HEK293 (cell line): Measurements from ENCODE around the gene GNA12.
A peak's percentile ranks its signal among the peaks of the same experiment; 100 is the strongest.

ENCODE experiments used
- CTCF ChIA-PET: fragments of 350-600 bp; formaldehyde crosslinking; extraction: SDS; loops from one replicate; lab custom pipeline; 2021; ENCODE audit warnings: antibody characterized with exemption; lab: Yijun Ruan, JAX
- POLR2A ChIA-PET: fragments of 300-600 bp; formaldehyde crosslinking; extraction: SDS; loops from one replicate; lab custom pipeline; 2020; ENCODE audit warnings: antibody characterized with exemption, inconsistent platforms; lab: Yijun Ruan, JAX
- H3K27ac ChIP-seq: fragments of 200-500 bp; sonication (Bioruptor generic); 2 replicates; pipeline ENCODE4 v1.5.1; 2014; ENCODE audit warnings: low read depth, low read length, control low read depth, inconsistent platforms; ENCODE audit errors: extremely low read depth
- H3K36me3 ChIP-seq, 2 experiments: fragments of 200-500 bp in 1 of 2; sonication (Bioruptor generic) in 1 of 2; 1 replicate in 1 of 2; 2 replicates in 1 of 2; pipeline ENCODE4 v1.5.1; 2014 to 2017; ENCODE audit warnings: inconsistent platforms in 2 of 2, low read length in 2 of 2; ENCODE audit not compliant: control insufficient read depth in 2 of 2, insufficient read depth in 1 of 2
- H3K4me1 ChIP-seq: fragments of 200-500 bp; sonication (Bioruptor generic); 2 replicates; pipeline ENCODE4 v1.5.1; 2014; ENCODE audit warnings: mild to moderate bottlenecking, low read length, inconsistent platforms; ENCODE audit not compliant: control insufficient read depth, insufficient read depth
- H3K4me3 ChIP-seq: 2 replicates; pipeline ENCODE4 v1.5.1; 2011; ENCODE audit warnings: low read depth, mild to moderate bottlenecking, control low read depth, low read length, moderate library complexity
- H3K9me3 ChIP-seq: fragments of 200-500 bp; sonication (Bioruptor generic); 2 replicates; pipeline ENCODE4 v1.5.1; 2014; ENCODE audit warnings: low read depth, low read length, inconsistent platforms; ENCODE audit not compliant: control insufficient read depth, insufficient read depth
- EGR2 ChIP-seq: fragments of 450-650 bp; formaldehyde crosslinking; IDR thresholded peaks from 2 replicates; pipeline ENCODE4 v1.5.1; 2016; ENCODE audit warnings: low read depth, missing biosample characterization, missing genetic modification characterization
- MYNN ChIP-seq: fragments of 450-650 bp; formaldehyde crosslinking; IDR thresholded peaks from 2 replicates; pipeline ENCODE4 v1.5.1; 2016; ENCODE audit warnings: missing biosample characterization, missing genetic modification characterization, borderline replicate concordance
- PRDM1 ChIP-seq: fragments of 450-650 bp; formaldehyde crosslinking; IDR thresholded peaks from 2 replicates; pipeline ENCODE4; 2016; ENCODE audit warnings: missing biosample characterization, missing genetic modification characterization
- ZFP37 ChIP-seq: fragments of 450-650 bp; formaldehyde crosslinking; IDR thresholded peaks from 2 replicates; pipeline ENCODE4 v1.5.1; 2016; ENCODE audit warnings: missing biosample characterization, missing genetic modification characterization
- ZNF121 ChIP-seq: fragments of 450-650 bp; formaldehyde crosslinking; IDR thresholded peaks from 2 replicates; pipeline ENCODE4 v1.5.1; 2016; ENCODE audit warnings: missing biosample characterization, missing genetic modification characterization
- ZNF302 ChIP-seq: fragments of 450-650 bp; formaldehyde crosslinking; IDR thresholded peaks from 2 replicates; pipeline ENCODE4 v1.5.1; 2016; ENCODE audit warnings: missing biosample characterization, missing genetic modification characterization, low read depth
- ZNF501 ChIP-seq: fragments of 450-650 bp; formaldehyde crosslinking; IDR thresholded peaks from 2 replicates; pipeline ENCODE4 v1.5.1; 2016; ENCODE audit warnings: missing biosample characterization, missing genetic modification characterization
- ZNF544 ChIP-seq: fragments of 450-650 bp; formaldehyde crosslinking; IDR thresholded peaks from 2 replicates; pipeline ENCODE4 v1.5.0; 2017; ENCODE audit warnings: missing biosample characterization, missing genetic modification characterization
- ZNF654 ChIP-seq: fragments of 450-650 bp; formaldehyde crosslinking; IDR thresholded peaks from 2 replicates; pipeline ENCODE4 v1.5.1; 2016; ENCODE audit warnings: low read depth, missing biosample characterization, missing genetic modification characterization
- ZSCAN16 ChIP-seq: fragments of 450-650 bp; formaldehyde crosslinking; IDR thresholded peaks from 2 replicates; pipeline ENCODE4 v1.5.1; 2016; ENCODE audit warnings: missing biosample characterization, missing genetic modification characterization
- ZSCAN23 ChIP-seq: fragments of 450-650 bp; formaldehyde crosslinking; IDR thresholded peaks from 2 replicates; pipeline ENCODE4 v1.5.1; 2016; ENCODE audit warnings: missing biosample characterization, missing genetic modification characterization
- ZXDB ChIP-seq: fragments of 450-650 bp; formaldehyde crosslinking; IDR thresholded peaks from 2 replicates; pipeline ENCODE4 v1.5.1; 2016; ENCODE audit warnings: missing biosample characterization, missing genetic modification characterization
- TF ChIP-seq, protein P1 (sequence below): fragments of 450-650 bp; formaldehyde crosslinking; IDR thresholded peaks from 2 replicates; pipeline ENCODE4 v1.5.1; 2016; ENCODE audit warnings: missing biosample characterization, missing genetic modification characterization
- TF ChIP-seq, protein P2 (sequence below): fragments of 450-650 bp; formaldehyde crosslinking; IDR thresholded peaks from 2 replicates; pipeline ENCODE4 v1.5.1; 2016; ENCODE audit warnings: missing biosample characterization, missing genetic modification characterization
- TF ChIP-seq, protein P3 (sequence below): fragments of 450-650 bp; formaldehyde crosslinking; IDR thresholded peaks from 2 replicates; pipeline ENCODE4 v1.5.1; 2017; ENCODE audit warnings: missing biosample characterization, missing genetic modification characterization
- TF ChIP-seq, protein P4 (sequence below): fragments of 450-650 bp; formaldehyde crosslinking; IDR thresholded peaks from 2 replicates; pipeline ENCODE4 v1.5.1; 2017; ENCODE audit warnings: missing biosample characterization, missing genetic modification characterization
- TF ChIP-seq, protein P5 (sequence below): fragments of 450-650 bp; formaldehyde crosslinking; IDR thresholded peaks from 2 replicates; pipeline ENCODE4 v1.5.1; 2016; ENCODE audit warnings: missing biosample characterization, missing genetic modification characterization

Gene GNA12

DNA sequence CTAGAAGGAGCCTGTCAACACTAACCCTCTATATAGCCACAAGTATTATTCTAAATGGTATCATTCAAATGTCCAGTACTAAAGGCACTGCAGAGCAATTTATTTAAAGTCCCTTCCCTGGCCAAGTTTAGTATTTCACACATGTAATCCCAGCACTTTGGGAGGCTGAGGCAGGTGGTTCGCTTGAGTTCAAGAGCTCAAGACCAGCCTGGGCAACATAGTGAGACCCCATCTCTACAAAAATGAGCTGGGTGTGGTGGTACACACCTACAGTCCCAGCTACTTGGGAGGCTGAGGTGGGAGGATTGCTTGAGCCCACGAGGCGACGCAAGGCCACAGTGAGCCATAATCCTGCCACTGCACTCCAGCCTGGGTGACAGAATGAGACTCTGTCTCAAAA lies 3.6 kb downstream of the GNA12 start:
- Histone ChIP-seq H3K4me1 (peaks cover 2% of the 10 kb centered on the region; the same call in 1 of the 2 replicates), H3K36me3 (peaks cover 3 to 22% of the 10 kb centered on the region in 2 experiments; a peak in 2 of 3 replicates), H3K9me3 (no peaks in the 10 kb centered on the region), H3K27ac (no peak overlapping the region), H3K4me3 (no peak overlapping the region)
- ChIA-PET CTCF (interaction anchor here (1.7 kb wide), 1 partner anchor 19 kb away, joined by 3 read pairs; no protein-coding TSS in a partner anchor), POLR2A (interaction anchor here (0.6 kb wide), 1 partner anchor 1884 kb away, joined by 3 read pairs; no protein-coding TSS in a partner anchor)
- TF ChIP-seq ZNF121 (tag by site-specific recombination): 0 out of 2 replicates have a peak, but pooled peaks have one; percentile 30
- TF ChIP-seq ZSCAN23 (tag by site-specific recombination): no peak

DNA sequence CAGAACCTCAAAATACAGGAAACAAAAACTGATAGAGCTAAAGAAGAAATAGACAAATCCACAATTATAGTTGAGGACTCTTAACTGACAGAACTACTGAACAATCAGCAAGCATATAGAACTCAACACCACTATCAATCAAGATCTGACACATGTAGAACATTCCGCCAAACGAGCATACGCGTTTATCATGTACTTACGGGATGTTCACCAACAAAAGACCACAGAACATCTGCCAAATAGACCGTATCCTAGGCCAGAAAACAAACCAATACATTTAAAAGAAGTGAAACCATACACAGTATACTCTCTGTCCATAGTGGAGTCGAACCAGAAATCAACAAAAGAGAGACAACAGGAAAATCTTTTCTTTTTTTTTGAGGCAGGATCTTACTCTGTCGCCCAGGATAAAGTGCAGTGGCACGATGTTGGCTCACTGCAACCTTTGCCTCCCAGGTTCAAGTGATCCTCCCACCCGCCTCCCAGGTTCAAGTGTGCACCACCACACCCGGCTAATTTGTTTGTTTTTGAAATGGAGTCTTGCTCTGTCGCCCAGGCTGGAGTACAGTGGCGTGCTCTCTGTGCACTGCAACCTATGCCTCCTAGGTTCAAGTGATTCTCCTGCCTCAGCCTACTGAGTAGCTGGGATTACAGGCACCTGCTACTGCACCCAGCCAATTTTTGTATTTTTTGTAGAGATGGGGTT lies 5.1 kb downstream of the GNA12 start:
- POLR2A ChIA-PET: interaction anchor here (0.5 kb wide), 1 partner anchor 287 kb away, joined by 4 read pairs; no protein-coding TSS in a partner anchor
- Histone ChIP-seq H3K36me3 (peaks cover 3 to 30% of the 10 kb centered on the region in 2 experiments; a peak in 2 of 3 replicates), H3K9me3 (no peaks in the 10 kb centered on the region), H3K4me3 (no peak overlapping the region), H3K4me1 (peaks cover 2% of the 10 kb centered on the region; the same call in 1 of the 2 replicates)
- TF ChIP-seq, protein P1, sequence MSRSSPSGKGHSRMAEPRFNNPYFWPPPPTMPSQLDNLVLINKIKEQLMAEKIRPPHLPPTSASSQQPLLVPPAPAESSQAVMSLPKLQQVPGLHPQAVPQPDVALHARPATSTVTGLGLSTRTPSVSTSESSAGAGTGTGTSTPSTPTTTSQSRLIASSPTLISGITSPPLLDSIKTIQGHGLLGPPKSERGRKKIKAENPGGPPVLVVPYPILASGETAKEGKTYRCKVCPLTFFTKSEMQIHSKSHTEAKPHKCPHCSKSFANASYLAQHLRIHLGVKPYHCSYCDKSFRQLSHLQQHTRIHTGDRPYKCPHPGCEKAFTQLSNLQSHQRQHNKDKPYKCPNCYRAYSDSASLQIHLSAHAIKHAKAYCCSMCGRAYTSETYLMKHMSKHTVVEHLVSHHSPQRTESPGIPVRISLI (tag by site-specific recombination): no peak
- TF ChIP-seq EGR2 (no peak), ZNF121 (tag by site-specific recombination) (0 out of 2 replicates have a peak, but pooled peaks have one; percentile 13), MYNN (no peak)
- TF ChIP-seq, protein P2, sequence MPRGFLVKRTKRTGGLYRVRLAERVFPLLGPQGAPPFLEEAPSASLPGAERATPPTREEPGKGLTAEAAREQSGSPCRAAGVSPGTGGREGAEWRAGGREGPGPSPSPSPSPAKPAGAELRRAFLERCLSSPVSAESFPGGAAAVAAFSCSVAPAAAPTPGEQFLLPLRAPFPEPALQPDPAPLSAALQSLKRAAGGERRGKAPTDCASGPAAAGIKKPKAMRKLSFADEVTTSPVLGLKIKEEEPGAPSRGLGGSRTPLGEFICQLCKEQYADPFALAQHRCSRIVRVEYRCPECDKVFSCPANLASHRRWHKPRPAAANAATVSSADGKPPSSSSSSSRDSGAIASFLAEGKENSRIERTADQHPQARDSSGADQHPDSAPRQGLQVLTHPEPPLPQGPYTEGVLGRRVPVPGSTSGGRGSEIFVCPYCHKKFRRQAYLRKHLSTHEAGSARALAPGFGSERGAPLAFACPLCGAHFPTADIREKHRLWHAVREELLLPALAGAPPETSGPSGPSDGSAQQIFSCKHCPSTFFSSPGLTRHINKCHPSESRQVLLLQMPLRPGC (tag by site-specific recombination): no peak
- TF ChIP-seq, all 188 proteins: peak for 1
- CTCF ChIA-PET: no interaction called here
- H3K27ac ChIP-seq: no peak overlapping the region

DNA sequence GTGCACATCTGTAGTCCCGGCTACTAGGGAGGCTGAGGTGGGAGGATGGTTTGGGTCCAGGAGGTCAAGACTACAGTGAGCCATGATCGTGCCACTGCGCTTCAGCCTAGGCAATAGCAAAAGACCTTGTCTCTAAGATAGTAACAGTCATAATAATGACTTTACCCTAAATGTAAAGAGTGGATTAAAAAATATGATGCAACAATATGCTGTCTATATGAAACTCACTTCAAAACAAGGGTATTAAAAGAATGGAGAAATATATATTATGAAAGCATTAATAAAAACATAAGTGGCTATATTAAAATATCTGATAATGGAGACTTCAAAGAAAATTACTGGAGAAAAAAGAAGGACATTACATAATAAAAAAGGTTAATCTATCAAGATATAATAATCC lies 5.7 kb downstream of the GNA12 start:
- peaks cover 3% of the 10 kb centered on the region; the same call in 1 of the 2 replicates for H3K4me1 ChIP-seq
- TF ChIP-seq ZNF501 (tag by site-specific recombination) (no peak), ZXDB (no peak), PRDM1 (tag by site-specific recombination) (no peak)
- TF ChIP-seq, protein P3, sequence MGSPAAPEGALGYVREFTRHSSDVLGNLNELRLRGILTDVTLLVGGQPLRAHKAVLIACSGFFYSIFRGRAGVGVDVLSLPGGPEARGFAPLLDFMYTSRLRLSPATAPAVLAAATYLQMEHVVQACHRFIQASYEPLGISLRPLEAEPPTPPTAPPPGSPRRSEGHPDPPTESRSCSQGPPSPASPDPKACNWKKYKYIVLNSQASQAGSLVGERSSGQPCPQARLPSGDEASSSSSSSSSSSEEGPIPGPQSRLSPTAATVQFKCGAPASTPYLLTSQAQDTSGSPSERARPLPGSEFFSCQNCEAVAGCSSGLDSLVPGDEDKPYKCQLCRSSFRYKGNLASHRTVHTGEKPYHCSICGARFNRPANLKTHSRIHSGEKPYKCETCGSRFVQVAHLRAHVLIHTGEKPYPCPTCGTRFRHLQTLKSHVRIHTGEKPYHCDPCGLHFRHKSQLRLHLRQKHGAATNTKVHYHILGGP: no peak
- no peak overlapping the region for H3K27ac ChIP-seq
- ChIA-PET CTCF (interaction anchor here (0.7 kb wide), 2 partner anchors 23 to 75 kb away, joined by 5 to 7 read pairs; no protein-coding TSS in a partner anchor), POLR2A (interaction anchor here (0.5 kb wide), 1 partner anchor 287 kb away, joined by 4 read pairs; no protein-coding TSS in a partner anchor)
- peaks cover 3 to 30% of the 10 kb centered on the region in 2 experiments; a peak in 2 of 3 replicates for H3K36me3 ChIP-seq
- no peaks in the 10 kb centered on the region for H3K9me3 ChIP-seq
- H3K4me3 ChIP-seq: no peak overlapping the region

DNA sequence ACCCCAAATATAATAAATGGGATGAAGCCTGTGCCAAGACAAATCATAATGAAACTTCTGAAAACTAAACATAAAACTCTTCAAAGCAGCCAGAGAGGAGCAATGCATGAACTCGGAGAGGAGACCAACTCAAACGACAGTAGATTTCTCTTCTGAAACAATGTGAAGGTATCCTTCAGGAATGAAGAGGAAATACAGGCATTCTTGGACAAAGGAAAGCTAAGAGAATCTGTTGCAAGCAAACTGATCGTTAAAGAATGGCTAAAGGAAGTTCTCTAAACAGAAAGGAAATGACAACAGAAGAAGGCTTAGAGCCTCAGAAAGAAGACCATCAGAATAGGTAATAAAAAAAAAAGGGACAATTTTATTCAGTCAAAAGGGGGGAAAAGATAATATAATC lies 6.6 kb downstream of the GNA12 start:
- Histone ChIP-seq H3K27ac (no peak overlapping the region), H3K9me3 (no peaks in the 10 kb centered on the region), H3K4me3 (no peak overlapping the region), H3K36me3 (peaks cover 3 to 30% of the 10 kb centered on the region in 2 experiments; a peak in 2 of 3 replicates), H3K4me1 (peaks cover 5% of the 10 kb centered on the region; the same call in 1 of the 2 replicates)
- ChIA-PET POLR2A (no interaction called here), CTCF (interaction anchor here (0.7 kb wide), 3 partner anchors 21 to 74 kb away, joined by 5 to 7 read pairs (median 7); no protein-coding TSS in a partner anchor)
- TF ChIP-seq ZNF302 (tag by site-specific recombination): no peak
- TF ChIP-seq, protein P4, sequence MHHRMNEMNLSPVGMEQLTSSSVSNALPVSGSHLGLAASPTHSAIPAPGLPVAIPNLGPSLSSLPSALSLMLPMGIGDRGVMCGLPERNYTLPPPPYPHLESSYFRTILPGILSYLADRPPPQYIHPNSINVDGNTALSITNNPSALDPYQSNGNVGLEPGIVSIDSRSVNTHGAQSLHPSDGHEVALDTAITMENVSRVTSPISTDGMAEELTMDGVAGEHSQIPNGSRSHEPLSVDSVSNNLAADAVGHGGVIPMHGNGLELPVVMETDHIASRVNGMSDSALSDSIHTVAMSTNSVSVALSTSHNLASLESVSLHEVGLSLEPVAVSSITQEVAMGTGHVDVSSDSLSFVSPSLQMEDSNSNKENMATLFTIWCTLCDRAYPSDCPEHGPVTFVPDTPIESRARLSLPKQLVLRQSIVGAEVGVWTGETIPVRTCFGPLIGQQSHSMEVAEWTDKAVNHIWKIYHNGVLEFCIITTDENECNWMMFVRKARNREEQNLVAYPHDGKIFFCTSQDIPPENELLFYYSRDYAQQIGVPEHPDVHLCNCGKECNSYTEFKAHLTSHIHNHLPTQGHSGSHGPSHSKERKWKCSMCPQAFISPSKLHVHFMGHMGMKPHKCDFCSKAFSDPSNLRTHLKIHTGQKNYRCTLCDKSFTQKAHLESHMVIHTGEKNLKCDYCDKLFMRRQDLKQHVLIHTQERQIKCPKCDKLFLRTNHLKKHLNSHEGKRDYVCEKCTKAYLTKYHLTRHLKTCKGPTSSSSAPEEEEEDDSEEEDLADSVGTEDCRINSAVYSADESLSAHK (tag by site-specific recombination): no peak
- no peak for TF ChIP-seq ZNF544 (tag by site-specific recombination)
- TF ChIP-seq, protein P5, sequence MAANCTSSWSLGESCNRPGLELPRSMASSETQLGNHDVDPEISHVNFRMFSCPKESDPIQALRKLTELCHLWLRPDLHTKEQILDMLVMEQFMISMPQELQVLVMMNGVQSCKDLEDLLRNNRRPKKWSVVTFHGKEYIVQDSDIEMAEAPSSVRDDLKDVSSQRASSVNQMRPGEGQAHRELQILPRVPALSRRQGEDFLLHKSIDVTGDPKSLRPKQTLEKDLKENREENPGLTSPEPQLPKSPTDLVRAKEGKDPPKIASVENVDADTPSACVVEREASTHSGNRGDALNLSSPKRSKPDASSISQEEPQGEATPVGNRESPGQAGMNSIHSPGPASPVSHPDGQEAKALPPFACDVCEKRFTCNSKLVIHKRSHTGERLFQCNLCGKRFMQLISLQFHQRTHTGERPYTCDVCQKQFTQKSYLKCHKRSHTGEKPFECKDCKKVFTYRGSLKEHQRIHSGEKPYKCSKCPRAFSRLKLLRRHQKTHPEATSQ (tag by site-specific recombination): no peak
- TF ChIP-seq ZSCAN16 (tag by site-specific recombination): no peak
- TF ChIP-seq ZNF654 (tag by site-specific recombination): no peak
- no peak for TF ChIP-seq ZFP37 (tag by site-specific recombination)
